HG03108 (cell line): ENCODE measurements around the gene EXOC6B.

ENCODE experiments used
- ATAC-seq: cut with Tn5 transposase; IDR thresholded peaks from one replicate; pipeline ENCODE4 v1.9.1; 2021; ENCODE audit warnings: moderate library complexity; ENCODE audit not compliant: unreplicated experiment

Gene EXOC6B

DNA sequence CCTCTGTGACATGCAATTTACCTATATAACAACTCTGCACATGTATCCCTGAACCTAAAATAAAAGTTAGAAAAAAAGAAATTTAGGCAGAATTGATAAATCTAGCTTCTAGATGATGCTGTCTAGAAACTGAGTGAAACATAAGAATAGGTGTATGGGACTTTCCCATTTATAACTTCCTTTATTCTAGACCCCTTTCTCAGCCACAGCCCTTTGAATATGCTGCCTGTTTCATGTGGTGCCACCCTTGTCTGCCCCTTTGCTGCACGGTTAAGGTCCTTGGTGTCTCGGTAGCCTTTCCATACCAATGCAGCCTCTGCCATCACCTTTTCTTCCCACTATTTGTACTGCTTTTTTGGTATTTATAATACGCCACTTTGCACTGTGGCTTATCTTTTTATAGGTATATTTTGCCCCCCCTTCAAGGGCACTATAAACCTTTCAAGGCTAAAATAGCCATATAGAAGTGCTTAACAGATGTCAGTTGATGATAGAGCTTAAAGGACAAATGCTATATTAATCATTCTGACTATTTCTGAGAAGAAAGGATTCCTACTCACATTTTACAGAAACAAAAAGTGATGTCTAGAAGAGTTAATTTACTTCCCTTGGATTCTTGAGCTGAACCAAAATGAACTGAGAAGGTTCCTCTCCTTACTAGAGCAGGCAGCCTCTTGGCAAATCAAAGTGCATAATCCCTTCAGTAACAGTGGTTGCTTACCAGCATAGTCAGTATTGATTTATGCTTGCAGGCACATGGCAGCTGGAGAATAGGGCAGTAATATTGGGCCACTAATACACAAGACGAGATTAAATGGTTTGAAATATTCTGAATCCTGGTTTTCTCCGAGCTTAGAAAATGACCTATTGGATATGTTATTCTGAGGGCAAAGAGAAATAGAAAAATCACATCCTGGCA lies 590.1 kb downstream of the EXOC6B start:
- ATAC-seq = no peak

DNA sequence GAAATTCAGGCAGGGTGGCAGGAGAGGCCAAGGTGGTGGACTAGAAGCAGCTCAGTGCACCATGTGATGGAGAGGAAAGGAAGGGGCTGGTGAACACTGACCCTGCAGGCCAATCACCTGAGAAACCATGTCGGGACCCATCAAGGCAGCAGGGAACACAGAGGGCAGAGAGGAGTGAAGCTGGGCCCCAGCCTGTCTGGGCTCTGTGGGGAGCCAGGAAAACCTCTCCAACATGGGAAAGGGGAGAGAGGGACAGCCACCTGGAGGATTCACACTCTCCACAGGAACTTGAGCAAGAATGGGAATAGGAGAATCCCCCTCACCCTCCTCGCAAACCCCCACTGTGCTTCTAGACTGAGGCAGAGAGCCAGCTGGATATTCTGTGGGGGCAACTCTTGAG lies 592.6 kb downstream of the EXOC6B start:
- no peak for ATAC-seq

GRCh38 chr2:72222829-72223564 lies 602.8 kb downstream of the EXOC6B start:
- no peak for ATAC-seq

DNA sequence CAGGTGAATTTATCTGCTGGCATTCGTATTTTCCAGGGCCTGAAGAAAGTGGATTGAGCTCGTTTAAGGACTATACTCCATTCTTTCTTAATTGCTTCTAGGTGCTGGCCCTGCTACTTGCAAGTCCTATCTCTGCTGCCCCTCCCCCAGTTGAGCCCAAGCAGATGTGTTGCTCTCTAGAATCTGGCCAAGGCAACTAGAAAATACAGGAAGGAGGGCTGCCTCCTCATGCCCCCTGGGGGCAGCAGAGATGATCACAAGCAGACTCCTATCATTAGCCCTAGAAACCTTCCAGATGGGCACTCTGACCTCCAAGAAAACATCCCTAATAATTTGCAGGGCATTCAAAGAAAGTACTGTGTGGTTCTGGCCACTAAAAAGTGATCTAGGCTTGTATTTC lies 605.7 kb downstream of the EXOC6B start:
- ATAC-seq = no peak

DNA sequence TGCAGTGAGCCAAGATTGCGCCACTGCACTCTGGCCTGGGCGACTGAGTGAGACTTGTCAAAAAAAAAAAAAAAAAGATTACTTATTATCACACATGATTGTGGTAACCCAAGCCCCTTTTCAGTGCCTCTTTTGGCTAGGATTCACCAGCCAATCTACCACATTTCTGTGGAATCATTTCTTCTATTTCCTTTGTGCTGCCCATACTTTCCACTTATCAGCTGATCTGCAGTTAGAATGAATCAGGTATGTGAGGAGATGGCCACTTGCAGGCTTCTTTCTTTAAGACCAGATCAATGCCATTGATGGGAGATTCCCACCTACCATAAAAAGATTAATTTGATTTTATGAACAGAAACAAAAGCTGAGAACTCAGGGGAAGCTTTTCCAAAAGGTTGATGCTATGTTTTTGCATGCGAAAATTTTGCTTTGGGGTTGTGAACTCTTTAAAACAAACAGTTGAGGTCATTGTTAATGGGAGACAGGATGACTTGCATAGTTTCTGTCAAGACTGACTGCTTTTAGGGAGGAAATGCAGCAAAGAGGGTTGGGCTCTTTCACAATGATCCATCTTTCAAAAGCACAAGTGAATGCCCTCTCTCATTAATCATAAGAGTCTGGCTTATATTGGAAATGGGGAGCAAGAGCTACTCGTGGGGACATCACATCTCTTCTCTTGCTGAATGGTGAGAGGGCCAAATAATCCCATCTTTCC lies 611.2 kb downstream of the EXOC6B start:
- no peak for ATAC-seq

DNA sequence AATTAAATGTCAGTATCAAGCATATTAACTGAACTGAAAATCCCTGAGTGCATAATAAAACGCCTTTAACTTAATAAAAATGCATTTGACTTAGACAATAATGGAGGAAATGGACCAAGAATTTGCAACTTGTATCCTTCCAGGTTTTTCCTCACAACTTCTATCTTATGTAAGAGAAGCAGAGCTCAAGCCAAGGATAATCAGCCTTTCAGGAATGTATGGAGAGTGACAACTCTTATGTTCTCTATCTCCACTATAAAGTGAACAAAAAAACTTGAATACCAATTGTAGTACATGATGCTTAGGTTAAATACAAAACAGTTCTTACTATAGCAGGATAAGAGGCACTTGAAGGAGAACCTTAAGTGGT lies 613.4 kb downstream of the EXOC6B start:
- no peak for ATAC-seq

GRCh38 chr2:72211777-72212485 lies 613.9 kb downstream of the EXOC6B start:
- no peak for ATAC-seq

- no peak for ATAC-seq
Measured at GRCh38 chr2:72211350-72211749, 614.5 kb downstream of the EXOC6B start.

DNA sequence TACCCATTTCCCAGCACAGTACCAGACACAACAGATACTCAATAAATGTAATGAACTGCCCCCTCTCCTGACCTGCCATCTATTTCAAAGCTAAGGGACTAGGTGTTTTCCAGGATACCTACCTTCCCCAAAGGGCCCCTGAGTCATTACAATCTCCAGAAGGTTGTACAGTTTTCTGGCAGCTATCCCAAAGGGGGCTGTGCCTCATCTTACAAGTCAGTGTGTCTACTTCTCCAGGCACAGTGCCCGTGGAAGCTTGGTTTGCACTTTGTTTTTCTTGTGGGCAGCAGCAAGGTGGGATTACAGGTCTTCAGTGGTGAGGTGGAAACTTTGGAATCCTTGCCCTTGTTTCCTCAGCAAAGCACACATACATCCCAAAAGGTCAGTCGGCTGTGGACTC lies 615.4 kb downstream of the EXOC6B start:
- ATAC-seq = no peak

- ATAC-seq = no peak
Measured at GRCh38 chr2:72208225-72208624, 617.6 kb downstream of the EXOC6B start.

DNA sequence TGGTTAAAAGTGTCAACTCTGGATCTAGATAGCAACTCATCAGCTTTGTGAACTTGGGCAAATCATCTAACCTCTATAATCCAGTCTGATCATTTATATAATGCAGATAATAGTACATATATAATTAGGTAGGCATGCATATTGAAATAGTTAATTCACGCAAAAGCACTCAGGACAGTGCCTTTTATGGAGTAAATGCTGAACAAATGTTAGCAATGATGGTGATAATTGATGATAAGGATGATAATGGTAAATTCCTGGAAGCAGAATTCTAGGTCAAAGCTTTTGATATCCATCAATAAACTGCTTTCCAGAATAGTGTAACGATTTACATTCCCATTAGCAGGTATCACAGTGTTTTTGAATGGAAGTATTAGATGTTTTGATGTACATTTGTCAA lies 618.5 kb downstream of the EXOC6B start:
- no peak for ATAC-seq

DNA sequence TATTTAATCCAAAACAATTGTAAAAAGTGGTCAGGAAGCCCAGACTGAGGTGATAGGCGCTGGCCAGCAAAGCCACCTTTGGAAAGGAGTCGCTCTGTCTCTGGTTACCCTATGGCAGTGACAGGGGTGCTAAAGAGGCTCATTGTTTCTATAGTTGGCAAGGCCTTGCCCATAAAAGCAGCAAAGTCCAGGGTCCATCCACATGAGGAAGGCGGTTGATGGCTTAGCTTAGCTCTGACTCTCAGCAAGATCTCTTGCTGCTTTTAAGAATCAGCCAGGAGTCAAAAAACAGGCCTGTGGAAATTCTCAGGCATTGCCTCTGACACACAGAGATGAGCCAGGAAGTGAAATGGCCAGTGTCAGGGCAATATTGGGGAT lies 620.3 kb downstream of the EXOC6B start:
- ATAC-seq = no peak

- ATAC-seq = no peak
Measured at GRCh38 chr2:72204786-72205503, 620.9 kb downstream of the EXOC6B start.

DNA sequence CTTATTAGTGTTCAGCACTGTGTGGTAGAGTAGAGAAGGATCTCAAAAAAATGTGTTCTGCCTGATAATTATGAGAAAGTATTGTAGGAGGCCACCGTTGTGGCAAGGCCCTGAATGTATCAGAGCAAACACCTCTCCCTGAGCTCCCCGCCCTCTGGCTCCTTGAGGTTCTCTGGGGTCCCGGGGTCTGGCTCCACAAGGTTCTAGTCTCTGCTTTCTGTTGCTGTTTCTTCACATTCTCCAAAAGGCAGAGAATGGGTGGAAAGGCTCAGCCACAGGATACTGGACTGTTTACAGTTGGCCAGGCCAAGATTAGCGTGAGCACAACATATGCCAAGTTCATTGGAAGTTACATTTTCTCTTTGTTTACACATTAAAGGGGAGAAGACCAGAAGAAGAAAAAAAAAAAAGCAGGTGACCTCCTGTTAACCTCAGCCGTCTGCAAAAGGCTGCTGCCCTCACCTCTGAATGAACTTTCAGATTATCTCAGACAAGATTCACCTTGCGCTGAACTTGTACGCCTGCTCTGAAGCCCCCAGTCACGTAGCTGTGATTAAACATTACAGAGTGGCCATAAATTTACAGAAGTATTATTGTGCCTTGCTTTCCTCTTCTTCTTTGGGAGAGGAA lies 621.6 kb downstream of the EXOC6B start:
- ATAC-seq = no peak

GRCh38 chr2:72198532-72199241 lies 627.1 kb downstream of the EXOC6B start:
- ATAC-seq = no peak

GRCh38 chr2:72193723-72194122 lies 632.1 kb downstream of the EXOC6B start:
- ATAC-seq = no peak

DNA sequence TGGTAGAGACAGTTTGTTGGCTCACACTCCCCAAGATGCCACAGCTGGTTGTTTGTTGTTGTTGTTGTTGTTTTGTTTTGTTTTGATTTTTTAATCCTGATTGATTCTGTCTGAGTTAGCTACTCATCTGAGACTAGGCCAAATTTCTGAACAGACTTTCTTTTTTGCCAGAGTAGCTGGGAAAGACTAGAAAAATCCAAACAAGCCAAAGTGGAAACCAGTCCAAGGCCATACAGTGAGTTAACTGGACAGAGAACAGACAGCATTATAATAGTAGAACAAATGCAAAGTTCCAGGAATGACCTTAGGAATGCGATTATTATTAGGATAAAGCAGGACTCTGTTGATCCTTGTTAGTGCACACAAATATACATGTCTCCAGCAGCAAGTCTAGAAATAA lies 634.4 kb downstream of the EXOC6B start:
- no peak for ATAC-seq

DNA sequence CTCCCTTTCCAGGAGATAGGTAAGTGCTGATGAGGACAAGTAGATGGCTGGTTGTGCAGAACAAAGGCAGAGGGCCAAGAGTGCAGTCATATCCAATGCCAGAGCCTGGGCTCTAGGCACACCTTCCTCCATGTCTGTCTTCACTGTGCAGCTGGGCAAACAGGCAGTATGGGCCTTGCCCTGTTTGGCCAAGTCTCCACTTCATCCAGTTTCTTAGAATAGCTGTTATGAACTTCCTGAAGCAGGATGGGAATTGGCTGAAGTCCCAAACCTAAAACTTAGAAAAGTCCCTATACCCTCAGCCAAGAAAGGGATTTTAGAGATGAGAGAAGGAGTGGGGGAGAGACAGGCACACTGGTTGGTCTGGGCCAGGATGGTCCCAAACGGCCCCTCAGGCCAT lies 640.6 kb downstream of the EXOC6B start:
- no peak for ATAC-seq

- ATAC-seq = no peak
Measured at GRCh38 chr2:72183466-72183865, 642.4 kb downstream of the EXOC6B start.
